Measurements from ENCODE around the gene TIMP1. TPM values are rescaled to one million over a fixed set of nuclear protein-coding genes. Genes with fewer than 3 reads are reported as not detected.

The TIMP1 gene
- total and polyA plus RNA-seq, 4 experiments from 2014 or later, result 147 to 339 (median 238) TPM

DNA sequence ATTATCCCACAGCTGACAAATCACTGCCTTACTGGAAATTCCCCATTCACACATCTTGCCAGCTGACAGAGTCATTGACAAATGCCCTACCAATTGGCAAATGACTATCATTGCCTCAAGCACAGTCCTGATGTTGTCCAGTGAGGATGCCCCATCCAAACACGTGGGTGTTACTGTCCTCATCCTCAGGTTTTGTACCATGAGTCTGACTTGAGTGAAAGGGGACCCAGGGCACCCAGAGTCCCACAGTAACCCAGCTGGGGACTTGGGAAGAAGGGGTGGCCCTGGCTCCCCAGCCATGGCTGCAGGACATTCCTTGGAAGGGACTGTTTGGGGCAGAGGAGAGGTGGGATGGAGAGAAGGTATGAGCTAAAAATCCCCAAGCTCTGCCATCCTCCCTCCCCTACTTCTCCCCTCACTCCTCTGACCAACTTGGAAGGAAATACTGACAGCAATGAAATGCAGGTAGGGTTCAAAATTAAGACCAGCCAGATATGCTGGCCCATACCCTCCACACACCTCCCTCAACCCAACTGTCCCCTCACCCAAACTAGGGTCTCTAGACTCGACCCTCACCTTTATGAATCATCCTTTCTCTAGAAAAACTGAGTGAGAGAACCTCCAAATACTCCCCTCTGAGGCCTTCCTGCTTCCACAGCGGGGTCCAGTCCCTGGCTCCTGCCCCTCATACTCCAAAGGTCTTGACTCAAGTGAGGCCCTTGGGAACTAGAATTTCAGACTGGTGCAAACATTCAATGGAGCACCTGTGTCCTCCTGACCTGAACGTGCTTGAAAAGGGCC, 5.1 kb downstream of the TIMP1 start:
- Histone ChIP-seq H3K4me1 (ENCODE audit: insufficient read depth, low read length) (peaks cover 18% of the 10 kb centered on the region), H3K4me3 (ENCODE audit: low read length in 2 of 2) (no peak overlapping the region), H3K27ac (ENCODE audit: low read depth, low read length) (no peak overlapping the region), H3K9me3 (ENCODE audit: control insufficient read depth in 1 of 2, low read length in 2 of 2) (no peaks in the 10 kb centered on the region), H3K27me3 (ENCODE audit: insufficient read depth, low read length) (no peaks in the 10 kb centered on the region), H3K36me3 (ENCODE audit: insufficient read depth, low read length) (no peaks in the 10 kb centered on the region)
- DNase-seq, result no peak
- POLR2A ChIA-PET (ENCODE audit: partially characterized antibody), result interaction anchor here (1.0 to 1.5 kb wide), 3 partner anchors 9 to 33 kb away, joined by 3 to 6 read pairs (median 4); partner anchors contain the start of gene SYN1
- peaks cover 7 to 17% of the 10 kb centered on the region in 2 donors for H3K36me3 Mint-ChIP-seq
- CTCF ChIA-PET (ENCODE audit: partially characterized antibody), result no interaction called here
- H3K27me3 Mint-ChIP-seq, result no peaks in the 10 kb centered on the region
- H3K4me3 Mint-ChIP-seq, result no peak overlapping the region
- H3K9me3 Mint-ChIP-seq, result no peaks in the 10 kb centered on the region
- peak overlapping the region in 3 of 7 donors; percentile 12 to 67 (median 26) for H3K27ac Mint-ChIP-seq
- intact Hi-C loops (cut with micrococcal nuclease), result no loop called here
- H3K4me1 Mint-ChIP-seq, result peaks cover 14 to 23% (median 15%) of the 10 kb centered on the region in 4 donors

DNA sequence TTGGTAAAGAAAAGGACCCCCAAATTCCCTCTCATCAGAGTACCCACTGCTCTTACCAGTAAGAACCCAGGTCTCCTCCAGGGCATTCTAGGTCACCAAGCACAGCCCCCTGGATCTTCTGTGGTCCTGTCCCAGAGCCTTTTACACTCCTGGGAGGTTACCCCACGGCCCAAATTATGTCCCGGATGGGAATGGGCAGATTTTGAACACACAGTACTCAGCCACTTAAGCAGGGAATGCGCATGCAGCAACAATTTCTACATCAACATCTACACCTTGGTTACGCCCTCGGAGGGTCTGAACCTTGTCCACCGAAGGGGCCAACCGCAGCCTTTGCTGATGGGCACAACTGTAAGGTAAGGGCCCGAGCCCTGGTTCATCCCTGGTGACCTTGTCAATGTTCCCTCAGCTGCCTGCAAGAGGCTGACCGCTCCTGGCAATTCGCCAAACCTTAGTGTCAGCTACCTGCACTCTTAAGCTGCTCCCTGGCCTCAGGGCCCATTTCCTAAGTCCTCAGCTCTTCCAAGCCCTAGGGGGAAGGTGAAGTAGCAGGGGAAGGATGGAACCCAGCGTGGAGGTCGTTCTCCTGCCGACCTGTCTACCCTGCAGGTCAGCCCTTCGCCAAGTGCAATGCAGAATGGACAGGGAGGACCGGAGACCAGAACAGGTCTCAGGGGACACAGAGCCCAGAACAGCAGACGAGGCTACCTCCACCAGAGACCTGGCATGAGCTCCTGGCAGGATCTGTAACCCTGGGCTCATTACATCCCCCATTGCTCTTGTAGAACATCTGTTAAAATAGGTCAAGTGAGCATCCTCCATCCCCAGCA, 5.9 kb downstream of the TIMP1 start:
- Mint-ChIP-seq H3K27ac (no peak overlapping the region), H3K4me3 (no peak overlapping the region), H3K27me3 (no peaks in the 10 kb centered on the region), H3K4me1 (peaks cover 12 to 18% (median 15%) of the 10 kb centered on the region in 4 donors), H3K9me3 (no peaks in the 10 kb centered on the region), H3K36me3 (peaks cover 7 to 17% of the 10 kb centered on the region in 2 donors)
- ChIA-PET CTCF (ENCODE audit: partially characterized antibody) (no interaction called here), POLR2A (ENCODE audit: partially characterized antibody) (interaction anchor here (1.5 kb wide), 1 partner anchor 32 kb away, joined by 3 read pairs; the partner anchor contains the start of gene SYN1)
- Histone ChIP-seq H3K9me3 (ENCODE audit: control insufficient read depth in 1 of 2, low read length in 2 of 2) (no peaks in the 10 kb centered on the region), H3K4me1 (ENCODE audit: insufficient read depth, low read length) (peaks cover 11% of the 10 kb centered on the region), H3K27ac (ENCODE audit: low read depth, low read length) (no peak overlapping the region), H3K4me3 (ENCODE audit: low read length in 2 of 2) (no peak overlapping the region), H3K27me3 (ENCODE audit: insufficient read depth, low read length) (no peaks in the 10 kb centered on the region), H3K36me3 (ENCODE audit: insufficient read depth, low read length) (no peaks in the 10 kb centered on the region)
- no peak for DNase-seq
- intact Hi-C loops (cut with micrococcal nuclease), result no loop called here

DNA sequence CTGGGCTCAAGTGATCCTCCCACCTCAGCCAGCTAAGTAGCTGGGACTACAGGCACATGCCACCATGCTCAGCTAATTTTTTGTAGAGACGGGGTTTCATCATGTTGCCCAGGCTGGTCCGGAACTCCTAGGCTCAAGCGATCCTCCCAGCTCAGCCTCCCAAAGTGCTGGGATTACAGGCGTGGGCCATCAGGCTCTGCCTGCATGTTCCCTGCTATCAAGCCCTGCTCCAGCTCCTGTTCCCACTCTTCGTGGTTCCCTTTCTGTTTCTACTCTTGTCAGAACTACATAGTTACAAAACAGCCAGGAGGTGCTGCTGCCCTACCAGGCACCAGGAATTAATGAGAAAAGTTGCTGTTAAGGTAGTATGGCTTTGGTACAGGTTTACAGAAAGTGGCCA, 8.7 kb downstream of the TIMP1 start:
- Mint-ChIP-seq H3K9me3 (peaks cover 0 to 5% (median 2%) of the 10 kb centered on the region in 8 donors), H3K27me3 (no peaks in the 10 kb centered on the region), H3K27ac (no peak overlapping the region), H3K4me3 (peak overlapping the region in 1 of 8 donors; percentile 17), H3K36me3 (peaks cover under 1 to 4% of the 10 kb centered on the region in 2 donors), H3K4me1 (peaks cover 5 to 15% (median 6%) of the 10 kb centered on the region in 4 donors)
- no peaks in the 10 kb centered on the region for H3K9me3 ChIP-seq (ENCODE audit: control insufficient read depth in 1 of 2, low read length in 2 of 2)
- CTCF ChIA-PET (ENCODE audit: partially characterized antibody), result no interaction called here
- peaks cover 11% of the 10 kb centered on the region for H3K4me1 ChIP-seq (ENCODE audit: insufficient read depth, low read length)
- intact Hi-C loops (cut with micrococcal nuclease), result no loop called here
- no peak overlapping the region for H3K27ac ChIP-seq (ENCODE audit: low read depth, low read length)
- H3K36me3 ChIP-seq (ENCODE audit: insufficient read depth, low read length), result no peaks in the 10 kb centered on the region
- no peak for DNase-seq
- no peaks in the 10 kb centered on the region for H3K27me3 ChIP-seq (ENCODE audit: insufficient read depth, low read length)
- no peak overlapping the region for H3K4me3 ChIP-seq (ENCODE audit: low read length in 2 of 2)
- POLR2A ChIA-PET (ENCODE audit: partially characterized antibody), result interaction anchor here (2.9 kb wide), 1 partner anchor 9 kb away, joined by 8 read pairs; the partner anchor contains the start of gene TIMP1

DNA sequence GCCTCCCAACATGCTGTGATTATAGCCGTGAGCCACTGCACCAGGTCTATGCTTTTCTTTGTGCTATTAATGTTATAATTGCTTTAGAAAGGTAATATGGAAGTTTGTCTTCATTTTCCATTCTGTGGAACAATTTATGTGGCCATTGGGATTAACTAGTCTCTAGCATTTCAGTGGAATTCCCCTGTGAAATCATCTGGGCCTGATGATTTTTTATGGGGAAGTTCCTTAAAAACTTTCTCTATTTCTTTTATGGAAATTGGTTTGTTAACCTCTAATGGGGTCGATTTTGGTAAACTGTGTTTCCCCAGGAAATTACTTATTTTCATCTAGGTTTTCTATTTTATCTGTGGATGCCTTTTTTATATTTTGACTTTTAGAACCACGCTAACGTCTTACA, 11.3 kb downstream of the TIMP1 start:
- ChIA-PET CTCF (ENCODE audit: partially characterized antibody) (interaction anchor here (0.7 kb wide), 1 partner anchor 51 kb away, joined by 3 read pairs; no protein-coding TSS in a partner anchor), POLR2A (ENCODE audit: partially characterized antibody) (no interaction called here)
- Mint-ChIP-seq H3K4me3 (no peak overlapping the region), H3K4me1 (peaks cover 9 to 24% (median 14%) of the 10 kb centered on the region in 4 donors), H3K27ac (no peak overlapping the region), H3K27me3 (no peaks in the 10 kb centered on the region), H3K9me3 (peaks cover 0 to 25% (median 17%) of the 10 kb centered on the region in 8 donors), H3K36me3 (peaks cover 10 to 16% of the 10 kb centered on the region in 2 donors)
- Histone ChIP-seq H3K4me3 (ENCODE audit: low read length in 2 of 2) (no peak overlapping the region), H3K9me3 (ENCODE audit: control insufficient read depth in 1 of 2, low read length in 2 of 2) (peaks cover 0 to 3% of the 10 kb centered on the region in 2 donors), H3K27ac (ENCODE audit: low read depth, low read length) (no peak overlapping the region), H3K27me3 (ENCODE audit: insufficient read depth, low read length) (no peaks in the 10 kb centered on the region), H3K4me1 (ENCODE audit: insufficient read depth, low read length) (peaks cover 19% of the 10 kb centered on the region), H3K36me3 (ENCODE audit: insufficient read depth, low read length) (no peaks in the 10 kb centered on the region)
- DNase-seq, result no peak
- intact Hi-C loops (cut with micrococcal nuclease), result no loop called here

DNA sequence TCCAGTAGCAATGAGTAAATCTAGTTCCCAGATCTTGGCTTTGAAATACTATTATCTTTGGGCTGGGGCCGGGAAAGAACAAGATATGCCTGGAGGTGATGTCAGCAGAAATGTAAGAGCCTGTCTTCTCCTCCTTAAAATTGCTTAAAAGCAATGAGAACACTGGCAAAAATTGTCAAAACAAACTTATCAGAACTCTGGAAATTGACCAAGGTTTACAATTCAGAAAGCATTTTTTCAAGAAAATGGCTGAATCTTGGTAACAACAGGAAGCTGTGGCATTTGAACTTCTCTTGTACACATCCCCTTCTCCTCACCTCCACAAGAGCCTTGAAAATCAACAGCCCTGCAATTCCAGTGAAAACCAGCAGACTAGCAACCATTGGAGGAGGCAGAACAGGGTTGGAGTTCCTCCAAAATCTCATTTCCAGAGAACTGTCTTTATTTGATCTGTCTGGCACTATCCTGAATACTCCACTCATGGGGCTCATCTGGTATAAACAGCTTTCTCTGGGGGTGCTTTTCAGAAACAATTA, 13.5 kb downstream of the TIMP1 start:
- POLR2A ChIA-PET (ENCODE audit: partially characterized antibody), result interaction anchor here (1.0 to 4.1 kb wide), 9 partner anchors 9 to 378 kb away, joined by 3 to 42 read pairs (median 6); partner anchors contain the start of genes CDK16, CFP, ELK1 and TIMP1
- peaks cover 0 to 40% (median 32%) of the 10 kb centered on the region in 8 donors for H3K9me3 Mint-ChIP-seq
- Histone ChIP-seq H3K36me3 (ENCODE audit: insufficient read depth, low read length) (no peaks in the 10 kb centered on the region), H3K4me1 (ENCODE audit: insufficient read depth, low read length) (peaks cover 19% of the 10 kb centered on the region), H3K27ac (ENCODE audit: low read depth, low read length) (no peak overlapping the region), H3K4me3 (ENCODE audit: low read length in 2 of 2) (no peak overlapping the region), H3K9me3 (ENCODE audit: control insufficient read depth in 1 of 2, low read length in 2 of 2) (peaks cover 0 to 3% of the 10 kb centered on the region in 2 donors), H3K27me3 (ENCODE audit: insufficient read depth, low read length) (no peaks in the 10 kb centered on the region)
- H3K27ac Mint-ChIP-seq, result peak overlapping the region in 6 of 7 donors; percentile 48 to 89 (median 66)
- no peaks in the 10 kb centered on the region for H3K27me3 Mint-ChIP-seq
- intact Hi-C loops (cut with micrococcal nuclease), result no loop called here
- CTCF ChIA-PET (ENCODE audit: partially characterized antibody), result no interaction called here
- peaks cover 10 to 16% of the 10 kb centered on the region in 2 donors for H3K36me3 Mint-ChIP-seq
- H3K4me1 Mint-ChIP-seq, result peaks cover 9 to 24% (median 14%) of the 10 kb centered on the region in 4 donors
- peak overlapping the region in 5 of 8 donors; percentile 20 to 66 (median 48) for H3K4me3 Mint-ChIP-seq
- DNase-seq, result no peak

DNA sequence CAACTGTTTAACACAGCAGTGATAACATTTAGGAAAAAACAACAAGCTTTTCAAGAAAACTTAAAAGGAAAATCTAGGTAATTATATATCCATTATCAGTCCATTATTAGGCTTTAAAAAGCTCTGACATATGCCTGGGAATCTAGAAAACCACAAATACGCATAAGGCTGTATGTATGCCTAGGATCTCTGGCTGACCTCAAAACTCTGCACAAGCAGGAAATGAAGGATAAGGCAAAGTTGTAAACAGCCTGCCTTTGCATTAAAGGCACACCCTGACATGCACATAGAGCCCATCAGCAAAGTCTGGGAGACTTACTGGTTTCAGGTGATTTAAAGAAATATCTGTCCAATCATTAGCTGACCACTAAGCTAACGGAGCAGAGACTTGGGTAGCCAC, 14.0 kb downstream of the TIMP1 start:
- intact Hi-C loops (cut with micrococcal nuclease), result no loop called here
- POLR2A ChIA-PET (ENCODE audit: partially characterized antibody), result interaction anchor here (1.0 to 4.1 kb wide), 9 partner anchors 9 to 378 kb away, joined by 3 to 42 read pairs (median 6); partner anchors contain the start of genes CDK16, CFP, ELK1 and TIMP1
- H3K27me3 ChIP-seq (ENCODE audit: insufficient read depth, low read length), result no peaks in the 10 kb centered on the region
- H3K4me3 ChIP-seq (ENCODE audit: low read length in 2 of 2), result no peak overlapping the region
- peak overlapping the region in 5 of 7 donors; percentile 48 to 89 (median 55) for H3K27ac Mint-ChIP-seq
- peaks cover 9 to 24% (median 14%) of the 10 kb centered on the region in 4 donors for H3K4me1 Mint-ChIP-seq
- CTCF ChIA-PET (ENCODE audit: partially characterized antibody), result no interaction called here
- H3K36me3 ChIP-seq (ENCODE audit: insufficient read depth, low read length), result no peaks in the 10 kb centered on the region
- H3K27me3 Mint-ChIP-seq, result no peaks in the 10 kb centered on the region
- peaks cover 0 to 3% of the 10 kb centered on the region in 2 donors for H3K9me3 ChIP-seq (ENCODE audit: control insufficient read depth in 1 of 2, low read length in 2 of 2)
- peaks cover 19% of the 10 kb centered on the region for H3K4me1 ChIP-seq (ENCODE audit: insufficient read depth, low read length)
- peak overlapping the region in 4 of 8 donors; percentile 41 to 66 (median 56) for H3K4me3 Mint-ChIP-seq
- peaks cover 10 to 16% of the 10 kb centered on the region in 2 donors for H3K36me3 Mint-ChIP-seq
- DNase-seq, result no peak
- H3K9me3 Mint-ChIP-seq, result peaks cover 0 to 45% (median 32%) of the 10 kb centered on the region in 8 donors
- H3K27ac ChIP-seq (ENCODE audit: low read depth, low read length), result no peak overlapping the region

Measured in CD4-positive, alpha-beta memory T cell (primary cell).